Upper lobe of right lung (tissue), 1 donor: ENCODE measurements around the gene RALGAPB. TPM values are rescaled to one million over a fixed set of nuclear protein-coding genes. Genes with fewer than 3 reads are reported as not detected.

ENCODE experiments used
- ATAC-seq: fragments of 200-7000 bp; cut with Tn5 transposase; one replicate; pipeline ENCODE4 v1.9.1; 2020; ENCODE audit warnings: mild to moderate bottlenecking, moderate library complexity
- DNase-seq: peaks from one replicate; pipeline ENCODE4 v3.0.0-alpha.2; 2020
- H3K27ac ChIP-seq: fragments of 200-600 bp; one replicate; pipeline ENCODE4 v1.8.0; 2022
- H3K27me3 ChIP-seq: fragments of 200-600 bp; one replicate; pipeline ENCODE4 v1.8.0; 2022; ENCODE audit warnings: mild to moderate bottlenecking
- H3K36me3 ChIP-seq: fragments of 200-600 bp; one replicate; pipeline ENCODE4 v1.8.0; 2022
- H3K4me1 ChIP-seq: fragments of 200-600 bp; one replicate; pipeline ENCODE4 v1.8.0; 2022
- H3K4me3 ChIP-seq: fragments of 200-600 bp; one replicate; pipeline ENCODE4 v1.8.0; 2022; ENCODE audit warnings: mild to moderate bottlenecking
- H3K9me3 ChIP-seq: fragments of 200-600 bp; one replicate; pipeline ENCODE4 v1.8.0; 2022
- intact Hi-C: fragments of 100-400 bp; cut with DNase I; formaldehyde crosslinking; loops from one replicate; pipeline ENCODE4 v1.11.0; 2022
- microRNA-seq: library from miRNA; unstranded; fragments of <30 nt; microRNA quantifications from one replicate; pipeline ENCODE4 v1.2.0, GENCODE V29; 2020; ENCODE audit warnings: borderline microRNAs expressed
- total RNA-seq: library from RNA; stranded (reverse); fragmentation: NEBNext Ultra II Directional; extraction: Animal tissue kit (Norgen Biotek cat#: 25700); gene quantifications from one replicate; pipeline ENCODE4 v1.2.1, GENCODE V29; 2021
- TF ChIP-seq, protein P1 (sequence below): fragments of 200-600 bp; IDR thresholded peaks from one replicate; pipeline ENCODE4 v1.8.0; 2022; ENCODE audit warnings: antibody characterized with exemption
- donor health status: DM: no; HTN: yes; CAD: no; lungs with severe emphysema.

The RALGAPB gene
- total RNA-seq, 1 donor from 2014 or later, result 35.4 TPM

DNA sequence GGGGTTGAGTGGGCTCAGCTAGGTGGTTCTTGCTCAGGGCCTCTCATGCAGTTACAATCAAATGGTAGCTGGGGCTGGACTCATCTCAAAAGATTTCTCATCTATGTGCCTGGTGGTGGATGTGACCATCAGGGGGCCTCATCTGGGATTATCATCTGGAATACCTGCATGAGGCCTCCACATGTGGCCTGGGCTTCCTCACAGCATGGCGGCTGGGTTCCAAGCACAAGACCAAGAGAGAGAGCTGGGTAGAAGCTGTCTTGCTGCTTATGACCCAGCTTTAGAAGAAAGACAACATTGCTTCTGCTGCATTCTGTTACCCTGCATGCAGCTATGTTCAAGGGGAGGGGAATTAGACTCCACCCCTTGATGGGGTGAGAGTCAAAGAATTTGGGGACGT lies 151.4 kb downstream of the RALGAPB start:
- TF ChIP-seq, protein P1, sequence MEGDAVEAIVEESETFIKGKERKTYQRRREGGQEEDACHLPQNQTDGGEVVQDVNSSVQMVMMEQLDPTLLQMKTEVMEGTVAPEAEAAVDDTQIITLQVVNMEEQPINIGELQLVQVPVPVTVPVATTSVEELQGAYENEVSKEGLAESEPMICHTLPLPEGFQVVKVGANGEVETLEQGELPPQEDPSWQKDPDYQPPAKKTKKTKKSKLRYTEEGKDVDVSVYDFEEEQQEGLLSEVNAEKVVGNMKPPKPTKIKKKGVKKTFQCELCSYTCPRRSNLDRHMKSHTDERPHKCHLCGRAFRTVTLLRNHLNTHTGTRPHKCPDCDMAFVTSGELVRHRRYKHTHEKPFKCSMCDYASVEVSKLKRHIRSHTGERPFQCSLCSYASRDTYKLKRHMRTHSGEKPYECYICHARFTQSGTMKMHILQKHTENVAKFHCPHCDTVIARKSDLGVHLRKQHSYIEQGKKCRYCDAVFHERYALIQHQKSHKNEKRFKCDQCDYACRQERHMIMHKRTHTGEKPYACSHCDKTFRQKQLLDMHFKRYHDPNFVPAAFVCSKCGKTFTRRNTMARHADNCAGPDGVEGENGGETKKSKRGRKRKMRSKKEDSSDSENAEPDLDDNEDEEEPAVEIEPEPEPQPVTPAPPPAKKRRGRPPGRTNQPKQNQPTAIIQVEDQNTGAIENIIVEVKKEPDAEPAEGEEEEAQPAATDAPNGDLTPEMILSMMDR, result no peak
- Histone ChIP-seq H3K36me3 (no peaks in the 10 kb centered on the region), H3K4me1 (no peaks in the 10 kb centered on the region), H3K27me3 (no peaks in the 10 kb centered on the region), H3K9me3 (no peaks in the 10 kb centered on the region), H3K27ac (no peak overlapping the region), H3K4me3 (no peak overlapping the region)
- intact Hi-C loops, result no loop called here
- ATAC-seq (no peak), DNase-seq (no peak)

DNA sequence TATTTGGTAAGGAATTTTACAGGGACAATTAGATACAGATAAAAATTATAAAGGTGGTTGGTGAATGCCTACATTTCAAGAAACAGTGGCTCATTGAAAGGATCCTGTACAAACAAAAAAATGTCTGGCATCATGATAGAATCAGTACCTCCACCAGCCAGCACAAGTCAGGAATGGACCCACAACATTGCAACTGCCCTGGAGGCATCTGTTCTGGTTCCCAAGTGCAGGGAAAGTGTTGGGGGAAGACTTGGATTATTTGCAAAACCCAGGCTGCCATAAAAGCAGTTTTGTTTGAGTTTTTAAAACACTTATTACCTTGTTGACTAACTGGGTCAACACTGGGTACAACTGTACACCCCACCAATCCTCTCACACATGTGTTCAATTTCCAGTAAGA lies 153.3 kb downstream of the RALGAPB start:
- Histone ChIP-seq H3K4me1 (no peaks in the 10 kb centered on the region), H3K9me3 (no peaks in the 10 kb centered on the region), H3K36me3 (no peaks in the 10 kb centered on the region), H3K4me3 (no peak overlapping the region), H3K27ac (no peak overlapping the region), H3K27me3 (no peaks in the 10 kb centered on the region)
- DNase-seq (no peak), ATAC-seq (no peak)
- TF ChIP-seq, protein P1, result no peak
- intact Hi-C loops, result no loop called here

DNA sequence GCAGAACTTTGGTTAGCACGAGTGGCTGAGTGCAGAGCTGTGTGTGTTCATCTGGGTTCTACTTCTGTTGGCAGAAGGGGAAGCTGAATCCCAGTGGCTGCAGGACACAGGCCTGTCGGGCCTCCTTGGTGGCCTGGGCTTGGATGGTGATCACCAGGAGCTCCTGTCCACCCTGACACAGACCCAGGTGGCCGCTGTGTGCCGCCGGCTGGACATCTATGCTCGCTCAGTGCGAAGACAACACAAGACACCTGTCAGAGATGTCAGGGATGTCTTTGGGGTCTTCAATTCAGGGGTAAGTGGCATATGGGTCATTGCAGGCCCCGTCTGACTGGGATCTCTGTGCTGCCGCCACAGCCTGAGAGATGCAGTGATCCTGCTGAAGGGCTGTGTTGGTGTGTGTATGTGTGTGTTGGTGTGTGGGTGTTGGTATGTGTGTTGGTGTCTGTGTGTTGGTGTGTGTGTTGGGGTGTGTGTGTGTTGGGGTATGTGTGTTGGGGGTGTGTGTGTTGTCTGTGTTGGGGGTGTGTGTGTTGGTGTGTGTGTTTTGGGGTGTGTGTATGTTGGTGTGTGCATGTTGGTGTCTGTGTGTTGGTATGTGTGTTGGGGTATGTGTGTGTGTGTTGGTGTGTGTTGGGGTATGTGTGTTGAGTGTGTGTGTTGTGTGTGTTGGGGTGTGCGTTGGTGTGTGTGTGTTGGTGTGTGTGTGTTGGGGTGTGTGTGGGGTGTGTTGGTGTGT lies 154.4 kb downstream of the RALGAPB start:
- DNase-seq, result no peak
- H3K9me3 ChIP-seq, result no peaks in the 10 kb centered on the region
- no peaks in the 10 kb centered on the region for H3K4me1 ChIP-seq
- no peaks in the 10 kb centered on the region for H3K36me3 ChIP-seq
- no peak overlapping the region for H3K4me3 ChIP-seq
- TF ChIP-seq, protein P1, result no peak
- H3K27ac ChIP-seq, result no peak overlapping the region
- no peaks in the 10 kb centered on the region for H3K27me3 ChIP-seq
- ATAC-seq, result no peak
- intact Hi-C loops, result no loop called here

Small RNA genes within 50 kb of the gene (microRNA-seq; reads per million reads assigned to microRNA genes)
- gene MIR548O2, result not detected

Other genes with a start within 250 kb of the RALGAPB start
- gene KIAA1755, start 212.1 kb upstream of the RALGAPB start, total RNA-seq, result 2.3 TPM
- not detected for gene BPI, start 168.7 kb upstream of the RALGAPB start, total RNA-seq
- gene LBP, start 126.4 kb upstream of the RALGAPB start, total RNA-seq, result 0.26 TPM
- 23.8 TPM for gene SNHG17, start 37.5 kb upstream of the RALGAPB start, total RNA-seq
- gene ADIG, start 108.4 kb downstream of the RALGAPB start, total RNA-seq, result not detected
- 0.72 TPM for gene ARHGAP40, start 129.0 kb downstream of the RALGAPB start, total RNA-seq